SK-N-SH (cell line): ENCODE results near the gene DGLUCY.

Experiments used
- CTCF ChIP-seq: fragments of 200-600 bp; sonication (generic); IDR thresholded peaks from 2 replicates; pipeline ENCODE4 v1.6.1; 2017; ENCODE audit warnings: antibody characterized with exemption, mild to moderate bottlenecking, moderate library complexity
- EP300 ChIP-seq, 2 experiments: IDR thresholded peaks; 2 replicates each; pipeline versions ENCODE4 v1.4.0 to v1.6.1; 2012; ENCODE audit warnings: borderline replicate concordance in 1 of 2, low read depth in 1 of 2, low read length in 1 of 2
- GATA2 ChIP-seq: sonication (generic); formaldehyde crosslinking; IDR thresholded peaks from 2 replicates; pipeline ENCODE4 v1.5.0; 2020; ENCODE audit warnings: mild to moderate bottlenecking, missing genetic modification reagents
- MAX ChIP-seq: IDR thresholded peaks from 2 replicates; pipeline ENCODE4 v1.4.0; 2012; ENCODE audit warnings: low read depth
- POLR2AphosphoS5 ChIP-seq: IDR thresholded peaks from 2 replicates; pipeline ENCODE4 v1.6.1; 2012; ENCODE audit warnings: low read depth, low read length
- SMC3 ChIP-seq: IDR thresholded peaks from 2 replicates; pipeline ENCODE4 v1.6.1; 2012; ENCODE audit warnings: low read depth, low read length, improper control_type of control experiment
- TF ChIP-seq, protein P1 (sequence below): IDR thresholded peaks from 2 replicates; pipeline ENCODE4 v1.6.1; 2012; ENCODE audit warnings: mild to moderate bottlenecking, low read depth, low read length, moderate library complexity

- TF ChIP-seq CTCF = no peak
- TF ChIP-seq, protein P1, sequence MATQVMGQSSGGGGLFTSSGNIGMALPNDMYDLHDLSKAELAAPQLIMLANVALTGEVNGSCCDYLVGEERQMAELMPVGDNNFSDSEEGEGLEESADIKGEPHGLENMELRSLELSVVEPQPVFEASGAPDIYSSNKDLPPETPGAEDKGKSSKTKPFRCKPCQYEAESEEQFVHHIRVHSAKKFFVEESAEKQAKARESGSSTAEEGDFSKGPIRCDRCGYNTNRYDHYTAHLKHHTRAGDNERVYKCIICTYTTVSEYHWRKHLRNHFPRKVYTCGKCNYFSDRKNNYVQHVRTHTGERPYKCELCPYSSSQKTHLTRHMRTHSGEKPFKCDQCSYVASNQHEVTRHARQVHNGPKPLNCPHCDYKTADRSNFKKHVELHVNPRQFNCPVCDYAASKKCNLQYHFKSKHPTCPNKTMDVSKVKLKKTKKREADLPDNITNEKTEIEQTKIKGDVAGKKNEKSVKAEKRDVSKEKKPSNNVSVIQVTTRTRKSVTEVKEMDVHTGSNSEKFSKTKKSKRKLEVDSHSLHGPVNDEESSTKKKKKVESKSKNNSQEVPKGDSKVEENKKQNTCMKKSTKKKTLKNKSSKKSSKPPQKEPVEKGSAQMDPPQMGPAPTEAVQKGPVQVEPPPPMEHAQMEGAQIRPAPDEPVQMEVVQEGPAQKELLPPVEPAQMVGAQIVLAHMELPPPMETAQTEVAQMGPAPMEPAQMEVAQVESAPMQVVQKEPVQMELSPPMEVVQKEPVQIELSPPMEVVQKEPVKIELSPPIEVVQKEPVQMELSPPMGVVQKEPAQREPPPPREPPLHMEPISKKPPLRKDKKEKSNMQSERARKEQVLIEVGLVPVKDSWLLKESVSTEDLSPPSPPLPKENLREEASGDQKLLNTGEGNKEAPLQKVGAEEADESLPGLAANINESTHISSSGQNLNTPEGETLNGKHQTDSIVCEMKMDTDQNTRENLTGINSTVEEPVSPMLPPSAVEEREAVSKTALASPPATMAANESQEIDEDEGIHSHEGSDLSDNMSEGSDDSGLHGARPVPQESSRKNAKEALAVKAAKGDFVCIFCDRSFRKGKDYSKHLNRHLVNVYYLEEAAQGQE = no peak
- TF ChIP-seq MAX = no peak
- TF ChIP-seq GATA2 (CRISPR knock-in tag) = no peak
- no peak; a peak in 1 of 4 replicates for TF ChIP-seq EP300 (IDR thresholded peaks at IDR 0.05; ENCODE audit: borderline replicate concordance in 1 of 2, low read depth in 1 of 2, low read length in 1 of 2)
- TF ChIP-seq POLR2AphosphoS5 = no peak
- no peak for TF ChIP-seq SMC3
Measured at GRCh38 chr14:91154851-91155625, 41.2 kb downstream of the DGLUCY start.
